Cardiac muscle cell (in vitro differentiated cells and primary cell): ENCODE measurements around the gene CFAP251. TPM values are rescaled to one million over a fixed set of nuclear protein-coding genes. Genes with fewer than 3 reads are reported as not detected.
A peak's percentile ranks its signal among the peaks of the same experiment; 100 is the strongest.
"Not testable (repeated sequence)": the region's sequence is repeated elsewhere in the genome, so short reads cannot be mapped to it uniquely, and the experiment has no call there.

Experiments
- DNase-seq, 2 donors: peaks; one replicate each; pipeline versions ENCODE4 v3.0.0 to v3.0.0-alpha.2; 2010 to 2017; ENCODE audit warnings: low read depth in 1 of 2, low spot score in 1 of 2
- H3K27ac ChIP-seq: fragments of 200-600 bp; sonication (generic); 2 replicates; pipeline ENCODE4 v1.5.1; 2016
- H3K27me3 ChIP-seq: fragments of 200-600 bp; sonication (generic); 2 replicates; pipeline ENCODE4 v1.6.0; 2016; ENCODE audit warnings: control low read depth
- H3K36me3 ChIP-seq: fragments of 200-600 bp; sonication (generic); 2 replicates; pipeline ENCODE4 v1.5.1; 2016; ENCODE audit warnings: control low read depth
- H3K4me1 ChIP-seq: fragments of 200-600 bp; sonication (generic); 2 replicates; pipeline ENCODE4 v1.8.1; 2017; ENCODE audit warnings: low read depth, mild to moderate bottlenecking, mixed run types
- H3K4me3 ChIP-seq: fragments of 200-600 bp; sonication (generic); 2 replicates; pipeline ENCODE4 v1.5.1; 2016; ENCODE audit warnings: mild to moderate bottlenecking
- H3K9me3 ChIP-seq: fragments of 200-600 bp; sonication (generic); 2 replicates; pipeline ENCODE4 v1.5.1; 2017; ENCODE audit warnings: low read depth, mild to moderate bottlenecking, control low read depth
- polyA plus RNA-seq: library from polyadenylated mRNA; unstranded; fragments of >200 nt; fragmentation: Nextera tagmentation; extraction: Ambion mirVana; gene quantifications from 2 replicates; pipeline ENCODE4 v1.2.1, GENCODE V29; 2016
- total RNA-seq: library from RNA; depleted of rRNA; stranded (reverse); fragments of >200 nt; gene quantifications from 2 replicates; pipeline ENCODE4 v1.2.3, GENCODE V29; 2016
- TF ChIP-seq, protein P1 (sequence below): IDR thresholded peaks from 2 replicates; pipeline ENCODE4 v1.5.1; 2012; ENCODE audit warnings: low read depth, mild to moderate bottlenecking, low read length

CFAP251 gene, protein sequence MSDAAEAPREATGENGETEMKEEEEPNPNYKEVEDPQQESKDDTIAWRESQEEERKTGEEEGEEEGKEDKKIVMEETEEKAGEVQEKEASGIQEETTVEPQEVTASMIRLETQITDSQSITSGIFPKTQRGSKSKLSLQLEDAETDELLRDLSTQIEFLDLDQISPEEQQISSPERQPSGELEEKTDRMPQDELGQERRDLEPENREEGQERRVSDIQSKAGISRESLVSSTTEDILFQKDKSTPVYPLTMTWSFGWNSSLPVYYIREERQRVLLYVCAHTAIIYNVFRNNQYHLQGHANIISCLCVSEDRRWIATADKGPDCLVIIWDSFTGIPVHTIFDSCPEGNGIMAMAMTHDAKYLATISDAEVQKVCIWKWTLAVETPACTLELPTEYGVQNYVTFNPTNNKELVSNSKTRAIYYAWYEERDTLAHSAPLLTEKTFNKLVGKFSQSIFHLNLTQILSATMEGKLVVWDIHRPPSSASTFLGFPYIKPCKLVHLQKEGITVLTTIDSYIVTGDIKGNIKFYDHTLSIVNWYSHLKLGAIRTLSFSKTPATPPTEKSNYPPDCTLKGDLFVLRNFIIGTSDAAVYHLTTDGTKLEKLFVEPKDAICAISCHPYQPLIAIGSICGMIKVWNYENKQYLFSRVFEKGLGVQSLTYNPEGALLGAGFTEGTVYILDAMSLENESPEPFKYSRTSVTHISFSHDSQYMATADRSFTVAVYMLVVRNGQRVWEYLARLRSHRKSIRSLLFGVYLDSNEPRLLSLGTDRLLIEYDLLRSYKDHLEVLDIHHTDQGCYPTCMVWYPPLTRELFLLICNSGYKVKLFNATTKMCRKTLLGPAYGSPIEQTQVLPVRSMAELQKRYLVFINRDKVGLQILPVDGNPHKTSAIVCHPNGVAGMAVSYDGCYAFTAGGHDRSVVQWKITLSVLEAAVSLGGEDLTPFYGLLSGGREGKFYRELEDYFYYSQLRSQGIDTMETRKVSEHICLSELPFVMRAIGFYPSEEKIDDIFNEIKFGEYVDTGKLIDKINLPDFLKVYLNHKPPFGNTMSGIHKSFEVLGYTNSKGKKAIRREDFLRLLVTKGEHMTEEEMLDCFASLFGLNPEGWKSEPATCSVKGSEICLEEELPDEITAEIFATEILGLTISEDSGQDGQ
- 1.1 and 3.8 TPM in 2 replicates for total RNA-seq
- 0.31 and 1.7 TPM in 2 replicates for polyA plus RNA-seq

DNA sequence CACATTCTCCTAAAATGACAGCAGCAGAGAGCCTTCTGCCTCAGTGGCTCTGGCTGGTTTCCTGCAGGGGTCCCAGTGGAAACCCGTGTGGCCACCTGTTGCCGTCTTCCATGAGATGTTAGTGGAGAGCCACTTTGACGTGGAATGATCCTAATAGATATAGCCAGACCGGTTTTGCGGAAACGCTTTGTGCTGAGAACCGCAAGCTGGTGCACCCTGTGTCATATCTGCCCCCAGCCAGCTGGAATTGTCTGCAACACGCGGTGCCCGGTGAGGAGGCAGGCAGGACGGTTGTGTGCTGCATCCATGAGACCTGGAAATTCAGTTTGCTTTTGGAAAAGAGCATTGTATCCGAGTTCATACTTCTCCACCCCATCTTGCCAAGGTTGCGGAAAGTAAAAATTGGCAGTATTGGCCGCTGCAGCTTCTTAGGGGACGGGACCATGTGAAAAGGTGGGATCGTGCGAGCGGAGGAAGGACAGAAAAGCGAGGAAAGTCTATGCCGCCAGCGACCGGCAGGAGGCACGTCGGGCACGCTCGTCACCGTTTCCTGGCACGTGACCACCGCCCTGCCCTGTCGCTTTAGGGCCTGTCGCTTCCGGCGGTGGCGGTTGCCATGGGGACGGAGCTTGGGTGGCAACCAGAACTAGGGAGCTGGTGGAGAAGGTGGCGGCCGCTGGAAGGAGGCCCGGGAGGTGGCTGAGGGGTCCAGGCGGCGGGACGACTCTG is at the start of gene CFAP251:
Gene CFAP251 (plus strand): TSS at position 643 of the 729 bp plus-strand sequence. CDS start 2,714 bp downstream, outside the sequence.
- Histone ChIP-seq H3K9me3 (no peaks in the 10 kb centered on the region), H3K4me1 (no peaks in the 10 kb centered on the region), H3K27ac (no peak within 1 kb of the TSS), H3K4me3 (peak within 1 kb of the TSS; percentile 30), H3K27me3 (no peaks in the 10 kb centered on the region), H3K36me3 (peaks cover 15% of the 10 kb centered on the region)
- DNase-seq = peak; percentile 78 to 93
- TF ChIP-seq, protein P1, sequence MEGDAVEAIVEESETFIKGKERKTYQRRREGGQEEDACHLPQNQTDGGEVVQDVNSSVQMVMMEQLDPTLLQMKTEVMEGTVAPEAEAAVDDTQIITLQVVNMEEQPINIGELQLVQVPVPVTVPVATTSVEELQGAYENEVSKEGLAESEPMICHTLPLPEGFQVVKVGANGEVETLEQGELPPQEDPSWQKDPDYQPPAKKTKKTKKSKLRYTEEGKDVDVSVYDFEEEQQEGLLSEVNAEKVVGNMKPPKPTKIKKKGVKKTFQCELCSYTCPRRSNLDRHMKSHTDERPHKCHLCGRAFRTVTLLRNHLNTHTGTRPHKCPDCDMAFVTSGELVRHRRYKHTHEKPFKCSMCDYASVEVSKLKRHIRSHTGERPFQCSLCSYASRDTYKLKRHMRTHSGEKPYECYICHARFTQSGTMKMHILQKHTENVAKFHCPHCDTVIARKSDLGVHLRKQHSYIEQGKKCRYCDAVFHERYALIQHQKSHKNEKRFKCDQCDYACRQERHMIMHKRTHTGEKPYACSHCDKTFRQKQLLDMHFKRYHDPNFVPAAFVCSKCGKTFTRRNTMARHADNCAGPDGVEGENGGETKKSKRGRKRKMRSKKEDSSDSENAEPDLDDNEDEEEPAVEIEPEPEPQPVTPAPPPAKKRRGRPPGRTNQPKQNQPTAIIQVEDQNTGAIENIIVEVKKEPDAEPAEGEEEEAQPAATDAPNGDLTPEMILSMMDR = peak; percentile 54

DNA sequence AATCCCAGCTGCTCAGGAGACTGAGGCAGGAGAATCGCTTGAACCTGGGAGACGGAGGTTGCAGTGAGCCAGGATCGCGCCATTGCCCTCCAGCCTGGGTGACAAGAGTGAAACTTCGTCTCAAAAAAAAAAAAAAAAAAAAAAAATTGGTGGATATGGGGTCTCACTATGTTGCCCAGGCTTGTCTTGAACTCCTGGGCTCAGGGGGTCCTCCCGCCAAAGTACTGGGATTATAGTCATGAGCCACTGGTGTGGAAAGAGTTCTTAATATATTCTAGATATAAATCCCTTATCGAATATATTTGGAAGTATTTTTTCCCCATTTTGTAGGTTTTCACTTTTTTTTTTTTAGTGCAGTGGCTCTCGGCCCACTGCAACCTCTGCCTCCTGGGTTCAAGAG is 49.2 kb upstream of the CFAP251 start:
- not testable (repeated sequence) for H3K27ac ChIP-seq, H3K4me1 ChIP-seq, H3K4me3 ChIP-seq, H3K9me3 ChIP-seq, H3K36me3 ChIP-seq, DNase-seq, H3K27me3 ChIP-seq

- Histone ChIP-seq H3K27ac (no peak overlapping the region), H3K27me3 (no peaks in the 10 kb centered on the region), H3K9me3 (no peaks in the 10 kb centered on the region), H3K4me1 (no peaks in the 10 kb centered on the region), H3K4me3 (no peak overlapping the region), H3K36me3 (no peaks in the 10 kb centered on the region)
- DNase-seq = no peak
- TF ChIP-seq, protein P1 = no peak
Observed at GRCh38 chr12:121871467-121871866, 46.9 kb upstream of the CFAP251 start.

- H3K27ac ChIP-seq = no peak overlapping the region
- H3K4me1 ChIP-seq = no peaks in the 10 kb centered on the region
- H3K36me3 ChIP-seq = no peaks in the 10 kb centered on the region
- no peaks in the 10 kb centered on the region for H3K9me3 ChIP-seq
- H3K4me3 ChIP-seq = no peak overlapping the region
- TF ChIP-seq, protein P1 = no peak
- no peaks in the 10 kb centered on the region for H3K27me3 ChIP-seq
- DNase-seq = peak; percentile 20 to 96
Observed at GRCh38 chr12:121872546-121873215, 45.7 kb upstream of the CFAP251 start.

DNA sequence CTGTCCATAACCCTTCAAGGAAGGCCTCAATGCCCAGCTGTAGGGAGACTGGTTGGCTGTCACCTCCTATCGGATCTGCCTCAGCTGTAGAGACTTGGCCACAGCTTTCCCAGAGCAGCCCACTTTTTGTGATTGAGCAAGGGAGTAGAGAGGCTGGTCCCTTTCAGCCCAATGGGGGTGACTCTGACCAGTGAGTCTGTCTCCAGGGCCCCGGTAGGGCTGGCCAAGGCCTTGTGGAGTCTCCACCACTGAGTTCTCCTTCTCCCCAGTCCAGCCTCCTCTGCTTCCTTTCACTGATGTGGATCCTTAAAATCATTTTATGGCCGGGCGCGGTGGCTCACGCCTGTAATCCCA is 45.2 kb upstream of the CFAP251 start:
- TF ChIP-seq, protein P1 = no peak
- H3K9me3 ChIP-seq = no peaks in the 10 kb centered on the region
- no peak overlapping the region for H3K27ac ChIP-seq
- H3K27me3 ChIP-seq = no peaks in the 10 kb centered on the region
- H3K36me3 ChIP-seq = no peaks in the 10 kb centered on the region
- DNase-seq = peak in 1 of 2 donors; percentile 62
- no peaks in the 10 kb centered on the region for H3K4me1 ChIP-seq
- H3K4me3 ChIP-seq = no peak overlapping the region
